Mesothelial cell of epicardium (in vitro differentiated cells): ENCODE results near the gene TSPAN18. TPM values are rescaled to one million over a fixed set of nuclear protein-coding genes. Genes with fewer than 3 reads are reported as not detected.

Experiments used
- DNase-seq, 2 experiments: peaks; one replicate each; pipeline ENCODE4 v3.0.0; 2021; ENCODE audit warnings: low spot score in 2 of 2; ENCODE audit not compliant: unreplicated experiment in 2 of 2
- H3K27ac Mint-ChIP-seq: 2 replicates; pipeline ENCODE4 v1.8.0; 2021; ENCODE audit warnings: mixed read lengths
- H3K27me3 Mint-ChIP-seq: 2 replicates; pipeline ENCODE4 v1.8.0; 2021; ENCODE audit warnings: low read depth, mixed read lengths
- H3K36me3 Mint-ChIP-seq: 2 replicates; pipeline ENCODE4 v1.8.0; 2021; ENCODE audit warnings: mixed read lengths
- H3K4me1 Mint-ChIP-seq: 2 replicates; pipeline ENCODE4 v1.8.0; 2021; ENCODE audit warnings: mixed read lengths
- H3K4me3 Mint-ChIP-seq: 2 replicates; pipeline ENCODE4 v1.8.0; 2021; ENCODE audit warnings: mild to moderate bottlenecking, moderate library complexity, mixed read lengths
- H3K9me3 Mint-ChIP-seq: 2 replicates; pipeline ENCODE4 v1.8.0; 2021; ENCODE audit warnings: mixed read lengths
- total RNA-seq: library from RNA; stranded (reverse); gene quantifications from 3 replicates; pipeline ENCODE4 v1.2.1, GENCODE V29; 2021
- TF ChIP-seq, protein P1 (sequence below): fragments of 200-600 bp; sonication (generic); IDR thresholded peaks from one replicate; pipeline ENCODE4 v1.5.0; 2021; ENCODE audit warnings: antibody characterized with exemption; ENCODE audit not compliant: unreplicated experiment

TSPAN18 gene
- total RNA-seq, 1 donor from 2014 or later: 47.4 TPM

DNA sequence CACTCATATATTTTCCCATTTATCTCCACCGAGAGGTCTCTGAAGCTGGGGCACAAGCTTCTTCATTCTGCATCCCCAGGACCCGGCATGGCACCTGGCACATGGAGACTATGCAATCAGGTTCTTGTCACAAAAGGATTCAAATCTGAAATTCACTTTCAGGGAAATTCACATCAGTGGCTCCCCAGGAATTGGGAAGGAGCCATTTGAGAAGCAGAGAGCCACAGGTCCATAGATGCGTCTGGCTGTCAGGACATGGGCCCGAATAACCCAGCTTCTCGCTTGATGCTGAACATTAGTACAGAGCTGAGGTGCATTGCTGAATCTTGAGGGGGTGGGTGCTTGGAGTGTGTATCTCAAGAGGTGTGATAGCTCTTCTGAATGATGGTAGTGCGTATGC, 82.5 kb downstream of the TSPAN18 start:
- Mint-ChIP-seq H3K36me3 (no peaks in the 10 kb centered on the region), H3K4me1 (peaks cover 34% of the 10 kb centered on the region), H3K27me3 (no peaks in the 10 kb centered on the region), H3K9me3 (no peaks in the 10 kb centered on the region), H3K4me3 (no peak overlapping the region), H3K27ac (no peak overlapping the region)
- DNase-seq: no peak
- TF ChIP-seq, protein P1, sequence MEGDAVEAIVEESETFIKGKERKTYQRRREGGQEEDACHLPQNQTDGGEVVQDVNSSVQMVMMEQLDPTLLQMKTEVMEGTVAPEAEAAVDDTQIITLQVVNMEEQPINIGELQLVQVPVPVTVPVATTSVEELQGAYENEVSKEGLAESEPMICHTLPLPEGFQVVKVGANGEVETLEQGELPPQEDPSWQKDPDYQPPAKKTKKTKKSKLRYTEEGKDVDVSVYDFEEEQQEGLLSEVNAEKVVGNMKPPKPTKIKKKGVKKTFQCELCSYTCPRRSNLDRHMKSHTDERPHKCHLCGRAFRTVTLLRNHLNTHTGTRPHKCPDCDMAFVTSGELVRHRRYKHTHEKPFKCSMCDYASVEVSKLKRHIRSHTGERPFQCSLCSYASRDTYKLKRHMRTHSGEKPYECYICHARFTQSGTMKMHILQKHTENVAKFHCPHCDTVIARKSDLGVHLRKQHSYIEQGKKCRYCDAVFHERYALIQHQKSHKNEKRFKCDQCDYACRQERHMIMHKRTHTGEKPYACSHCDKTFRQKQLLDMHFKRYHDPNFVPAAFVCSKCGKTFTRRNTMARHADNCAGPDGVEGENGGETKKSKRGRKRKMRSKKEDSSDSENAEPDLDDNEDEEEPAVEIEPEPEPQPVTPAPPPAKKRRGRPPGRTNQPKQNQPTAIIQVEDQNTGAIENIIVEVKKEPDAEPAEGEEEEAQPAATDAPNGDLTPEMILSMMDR: no peak

DNA sequence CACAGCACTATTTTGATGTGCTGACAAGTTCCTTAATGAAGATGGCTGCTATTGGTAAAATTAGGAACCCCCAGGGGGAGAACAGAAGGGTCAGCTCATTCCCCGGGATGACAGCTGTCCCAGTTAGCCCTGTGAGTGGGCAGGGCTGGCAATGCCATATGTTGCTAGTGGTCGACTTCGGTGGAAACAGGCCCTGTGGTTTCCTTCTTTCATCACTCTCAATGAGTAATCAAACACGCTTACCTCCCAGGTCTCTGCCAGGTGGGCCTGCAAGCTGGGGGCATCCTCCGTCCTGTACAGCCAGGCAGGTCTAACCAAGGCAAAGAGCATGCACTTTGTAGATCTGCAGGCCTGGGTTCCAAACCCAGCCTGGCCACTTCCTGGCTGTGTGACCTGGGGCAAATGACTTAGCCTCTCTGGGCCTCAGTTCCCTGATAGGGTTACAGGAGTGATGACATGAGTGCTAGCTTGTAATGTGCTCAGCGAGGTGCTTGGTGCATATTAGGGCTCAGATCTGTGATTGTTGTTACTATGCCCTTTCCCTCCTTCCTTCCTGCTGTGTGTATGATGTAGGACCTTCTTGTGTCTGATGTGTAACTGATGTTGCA, 85.2 kb downstream of the TSPAN18 start:
- TF ChIP-seq, protein P1: no peak
- Mint-ChIP-seq H3K4me1 (peaks cover 13% of the 10 kb centered on the region), H3K9me3 (no peaks in the 10 kb centered on the region), H3K27me3 (no peaks in the 10 kb centered on the region), H3K27ac (no peak overlapping the region), H3K4me3 (no peak overlapping the region), H3K36me3 (no peaks in the 10 kb centered on the region)
- DNase-seq: no peak

DNA sequence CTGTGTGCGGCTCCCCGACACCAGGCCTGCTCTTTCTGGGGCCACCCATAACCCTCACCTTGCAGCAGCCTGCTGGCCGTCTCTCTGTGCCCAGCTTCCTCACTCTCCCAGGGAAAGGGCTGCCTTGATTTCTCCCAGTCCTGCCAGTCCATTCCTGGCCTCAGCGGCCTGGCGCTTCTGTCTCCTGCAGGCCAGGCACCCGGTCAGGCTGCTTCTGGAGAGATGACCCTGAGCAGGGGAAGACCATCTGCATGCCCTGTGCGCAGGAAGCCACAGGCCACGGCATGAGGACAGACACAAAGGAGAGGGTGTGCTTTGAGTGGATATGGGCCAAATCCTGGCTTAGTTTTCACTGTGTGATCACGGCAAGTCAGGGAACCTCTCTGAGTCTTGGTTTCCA, 86.2 kb downstream of the TSPAN18 start:
- no peak overlapping the region for H3K27ac Mint-ChIP-seq

DNA sequence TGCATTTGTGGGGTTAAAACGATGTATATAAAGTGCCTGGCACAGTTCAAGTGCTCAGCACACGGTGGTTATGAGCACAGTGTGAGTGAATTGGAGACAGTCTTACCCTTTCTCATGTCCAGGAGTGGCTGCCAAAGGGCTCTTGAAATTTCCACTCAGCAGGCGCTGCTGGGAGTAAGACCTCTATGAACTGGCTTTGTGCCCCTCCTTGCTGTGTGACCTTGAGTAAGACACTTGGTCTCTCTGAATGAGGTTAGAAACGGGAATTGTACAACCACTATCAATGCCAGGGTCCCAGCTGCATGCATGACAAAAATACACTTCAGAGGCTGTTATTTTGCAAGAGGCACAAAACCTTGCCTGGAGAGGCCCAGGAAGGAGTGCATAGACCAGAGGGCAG, 86.6 kb downstream of the TSPAN18 start:
- Mint-ChIP-seq H3K36me3 (no peaks in the 10 kb centered on the region), H3K27ac (no peak overlapping the region), H3K27me3 (no peaks in the 10 kb centered on the region), H3K9me3 (no peaks in the 10 kb centered on the region), H3K4me3 (no peak overlapping the region), H3K4me1 (peaks cover 12% of the 10 kb centered on the region)
- TF ChIP-seq, protein P1: no peak
- no peak for DNase-seq

More for the DNA sequence above, 86.2 kb downstream of the TSPAN18 start:
- TF ChIP-seq, protein P1: no peak
- no peak for DNase-seq
- no peaks in the 10 kb centered on the region for H3K36me3 Mint-ChIP-seq
- no peaks in the 10 kb centered on the region for H3K27me3 Mint-ChIP-seq
- H3K4me1 Mint-ChIP-seq: peaks cover 13% of the 10 kb centered on the region
- no peak overlapping the region for H3K4me3 Mint-ChIP-seq
- no peaks in the 10 kb centered on the region for H3K9me3 Mint-ChIP-seq

DNA sequence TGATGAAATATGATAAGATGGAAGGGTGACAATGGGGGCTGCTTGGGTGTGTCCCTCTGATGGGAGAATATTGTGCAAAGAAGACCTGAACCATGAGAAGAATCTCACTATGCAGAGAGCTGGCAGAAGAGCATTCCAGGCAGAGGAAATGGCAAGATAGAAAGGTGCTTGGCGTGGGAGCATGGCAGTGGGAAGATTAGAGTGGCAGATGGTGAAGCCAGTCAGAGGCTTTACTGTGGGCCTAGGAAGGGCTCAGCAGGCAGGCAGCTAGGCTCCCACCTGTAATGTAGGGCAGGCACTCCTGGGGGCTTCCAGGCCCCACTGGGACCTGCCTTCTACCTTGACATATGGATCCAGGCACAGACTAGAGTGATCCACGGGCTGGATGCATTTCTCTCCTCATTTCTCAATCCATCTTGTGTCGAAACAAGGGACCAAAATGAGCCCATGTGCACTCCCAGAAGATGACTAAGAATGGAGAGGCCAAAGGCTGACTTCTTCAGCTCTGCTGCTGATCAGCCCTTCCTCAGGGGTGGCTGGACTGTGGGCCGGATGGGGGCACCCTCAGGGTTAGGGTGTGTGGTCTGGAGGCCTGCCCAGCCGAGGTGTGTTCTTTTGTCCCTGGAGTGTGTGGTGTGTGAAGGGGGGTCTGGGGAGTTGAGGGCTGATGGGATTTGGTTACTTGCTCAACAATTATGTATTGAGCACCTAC, 88.3 kb downstream of the TSPAN18 start:
- Mint-ChIP-seq H3K4me1 (peaks cover 7% of the 10 kb centered on the region), H3K9me3 (no peaks in the 10 kb centered on the region), H3K27ac (no peak overlapping the region), H3K4me3 (no peak overlapping the region), H3K27me3 (no peaks in the 10 kb centered on the region), H3K36me3 (no peaks in the 10 kb centered on the region)
- no peak for DNase-seq
- TF ChIP-seq, protein P1: no peak
